ENCODE results near the gene SLC25A51. TPM values are rescaled to one million over a fixed set of nuclear protein-coding genes. Genes with fewer than 3 reads are reported as not detected.
"Not testable (repeated sequence)": the region's sequence is repeated elsewhere in the genome, so short reads cannot be mapped to it uniquely, and the experiment has no call there.

Gene SLC25A51
- total RNA-seq, 1 donor from 2014 or later: 24.5 TPM

DNA sequence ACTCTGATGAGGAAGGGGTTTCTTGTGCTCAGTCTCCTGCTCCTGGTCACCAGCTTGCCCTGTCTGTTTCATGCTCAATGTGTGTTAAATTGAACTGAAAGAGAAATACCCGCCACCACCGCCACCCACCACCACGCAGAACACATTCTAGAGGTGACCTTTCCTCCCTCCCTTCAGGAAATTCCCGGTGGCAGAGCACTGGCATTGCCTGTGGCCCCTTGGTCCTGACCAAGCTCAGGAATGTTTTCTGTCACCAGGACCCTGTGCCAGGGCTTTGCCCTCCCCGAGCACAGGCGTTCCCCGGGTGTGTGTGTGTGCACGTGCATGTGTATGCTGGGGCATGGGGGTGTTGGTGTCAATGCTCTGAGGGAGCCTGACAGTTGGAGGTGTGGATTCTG lies 10.2 kb upstream of the SLC25A51 start:
- Histone ChIP-seq H3K9me3 (no peaks in the 10 kb centered on the region), H3K4me1 (peaks cover 18% of the 10 kb centered on the region), H3K36me3 (no peaks in the 10 kb centered on the region), H3K4me3 (no peak overlapping the region), H3K27ac (no peak overlapping the region), H3K27me3 (no peaks in the 10 kb centered on the region)
- ATAC-seq (no peak), DNase-seq (peak; percentile 50)
- TF ChIP-seq, protein P1, sequence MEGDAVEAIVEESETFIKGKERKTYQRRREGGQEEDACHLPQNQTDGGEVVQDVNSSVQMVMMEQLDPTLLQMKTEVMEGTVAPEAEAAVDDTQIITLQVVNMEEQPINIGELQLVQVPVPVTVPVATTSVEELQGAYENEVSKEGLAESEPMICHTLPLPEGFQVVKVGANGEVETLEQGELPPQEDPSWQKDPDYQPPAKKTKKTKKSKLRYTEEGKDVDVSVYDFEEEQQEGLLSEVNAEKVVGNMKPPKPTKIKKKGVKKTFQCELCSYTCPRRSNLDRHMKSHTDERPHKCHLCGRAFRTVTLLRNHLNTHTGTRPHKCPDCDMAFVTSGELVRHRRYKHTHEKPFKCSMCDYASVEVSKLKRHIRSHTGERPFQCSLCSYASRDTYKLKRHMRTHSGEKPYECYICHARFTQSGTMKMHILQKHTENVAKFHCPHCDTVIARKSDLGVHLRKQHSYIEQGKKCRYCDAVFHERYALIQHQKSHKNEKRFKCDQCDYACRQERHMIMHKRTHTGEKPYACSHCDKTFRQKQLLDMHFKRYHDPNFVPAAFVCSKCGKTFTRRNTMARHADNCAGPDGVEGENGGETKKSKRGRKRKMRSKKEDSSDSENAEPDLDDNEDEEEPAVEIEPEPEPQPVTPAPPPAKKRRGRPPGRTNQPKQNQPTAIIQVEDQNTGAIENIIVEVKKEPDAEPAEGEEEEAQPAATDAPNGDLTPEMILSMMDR (IDR thresholded peaks at IDR 0.05): no peak
- intact Hi-C loops (cut with DNase I): loop anchor here (5.0 to 10.0 kb wide), 2 partner anchors 173 to 451 kb away; no protein-coding TSS in a partner anchor

DNA sequence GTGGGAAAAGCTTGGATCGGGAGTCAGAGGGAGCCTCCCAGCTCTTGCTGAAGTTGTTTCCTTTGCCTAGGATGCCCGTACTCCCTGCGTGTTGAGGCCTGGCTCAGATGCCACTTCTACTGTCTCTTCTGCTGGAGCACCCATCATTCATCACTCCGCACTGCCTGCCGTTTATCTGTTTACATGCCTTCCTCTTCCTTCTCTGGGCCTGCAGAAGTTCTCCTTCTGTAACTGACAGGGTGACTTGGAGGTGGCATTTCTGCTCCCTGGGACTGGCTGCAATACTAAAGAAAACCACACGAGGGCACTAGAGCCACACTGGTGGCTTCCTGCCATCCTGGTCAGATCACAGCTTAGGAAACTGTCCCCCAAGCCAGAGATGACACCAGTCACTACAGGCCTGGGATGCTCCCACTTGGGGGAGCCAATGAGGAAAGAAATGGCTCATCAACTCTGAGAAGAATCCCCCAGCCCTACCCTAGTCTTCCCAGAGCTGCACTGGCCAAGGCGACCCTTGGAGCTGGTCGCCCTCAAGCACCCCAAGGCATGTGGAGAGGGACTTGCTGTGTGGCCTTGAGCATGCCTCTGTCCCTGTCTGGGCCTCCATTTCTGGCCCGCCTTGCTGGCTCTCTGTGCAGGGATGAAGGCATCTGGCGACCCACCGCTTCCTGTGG lies 9.7 kb upstream of the SLC25A51 start:
- ATAC-seq: peak; percentile 89
- Histone ChIP-seq H3K4me3 (no peak overlapping the region), H3K27me3 (no peaks in the 10 kb centered on the region), H3K27ac (no peak overlapping the region), H3K36me3 (no peaks in the 10 kb centered on the region), H3K9me3 (no peaks in the 10 kb centered on the region), H3K4me1 (peaks cover 18% of the 10 kb centered on the region)
- intact Hi-C loops (cut with DNase I): loop anchor here (5.0 to 10.0 kb wide), 2 partner anchors 174 to 451 kb away; no protein-coding TSS in a partner anchor
- peak; percentile 82 for DNase-seq
- TF ChIP-seq, protein P1 (IDR thresholded peaks at IDR 0.05): peak; percentile 99

DNA sequence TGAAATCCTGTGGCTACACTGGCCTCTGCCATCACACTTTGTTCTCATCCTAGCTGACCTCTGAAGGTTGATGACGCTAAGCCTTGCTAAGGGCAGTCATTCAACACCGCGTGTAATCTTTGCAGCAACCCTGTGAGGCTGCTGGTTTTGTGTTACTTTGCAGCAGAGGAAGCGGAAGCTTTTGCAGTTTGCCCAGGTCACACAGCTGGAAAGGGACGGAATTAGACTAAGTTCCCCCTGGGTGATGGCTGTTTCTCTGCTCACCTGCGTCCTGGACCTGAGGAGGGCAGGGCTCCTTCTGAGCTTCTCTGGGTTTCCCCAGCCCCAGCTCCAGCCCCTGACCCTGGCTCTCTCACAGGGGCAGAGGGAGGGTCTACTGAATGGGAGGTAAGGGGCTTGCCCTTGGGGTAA lies 7.3 kb upstream of the SLC25A51 start:
- ATAC-seq: no peak
- no peak for DNase-seq
- TF ChIP-seq, protein P1 (IDR thresholded peaks at IDR 0.05): no peak
- no peak overlapping the region for H3K4me3 ChIP-seq
- no peaks in the 10 kb centered on the region for H3K27me3 ChIP-seq
- H3K9me3 ChIP-seq: no peaks in the 10 kb centered on the region
- H3K27ac ChIP-seq: no peak overlapping the region
- intact Hi-C loops (cut with DNase I): loop anchor here (5.0 to 10.0 kb wide), 2 partner anchors 176 to 454 kb away; no protein-coding TSS in a partner anchor
- peaks cover 10% of the 10 kb centered on the region for H3K4me1 ChIP-seq
- H3K36me3 ChIP-seq: no peaks in the 10 kb centered on the region

- H3K27me3 ChIP-seq: no peaks in the 10 kb centered on the region
- no peaks in the 10 kb centered on the region for H3K9me3 ChIP-seq
- TF ChIP-seq, protein P1 (IDR thresholded peaks at IDR 0.05): no peak
- H3K27ac ChIP-seq: no peak overlapping the region
- H3K4me3 ChIP-seq: no peak overlapping the region
- no peak for ATAC-seq
- intact Hi-C loops (cut with DNase I): loop anchor here (5.0 to 10.0 kb wide), 2 partner anchors 177 to 455 kb away; no protein-coding TSS in a partner anchor
- no peaks in the 10 kb centered on the region for H3K36me3 ChIP-seq
- peaks cover 5% of the 10 kb centered on the region for H3K4me1 ChIP-seq
- DNase-seq: no peak
Observed at GRCh38 chr9:37910271-37910670, 6.3 kb upstream of the SLC25A51 start.

- H3K27ac ChIP-seq: peak overlapping the region; percentile 38
- intact Hi-C loops (cut with DNase I): loop anchor here (5.0 to 10.0 kb wide), 2 partner anchors 177 to 455 kb away; no protein-coding TSS in a partner anchor
- not testable (repeated sequence) for H3K27me3 ChIP-seq, H3K9me3 ChIP-seq, H3K4me3 ChIP-seq, ATAC-seq, H3K4me1 ChIP-seq, H3K36me3 ChIP-seq, DNase-seq
Observed at GRCh38 chr9:37909836-37910235, 5.9 kb upstream of the SLC25A51 start.

DNA sequence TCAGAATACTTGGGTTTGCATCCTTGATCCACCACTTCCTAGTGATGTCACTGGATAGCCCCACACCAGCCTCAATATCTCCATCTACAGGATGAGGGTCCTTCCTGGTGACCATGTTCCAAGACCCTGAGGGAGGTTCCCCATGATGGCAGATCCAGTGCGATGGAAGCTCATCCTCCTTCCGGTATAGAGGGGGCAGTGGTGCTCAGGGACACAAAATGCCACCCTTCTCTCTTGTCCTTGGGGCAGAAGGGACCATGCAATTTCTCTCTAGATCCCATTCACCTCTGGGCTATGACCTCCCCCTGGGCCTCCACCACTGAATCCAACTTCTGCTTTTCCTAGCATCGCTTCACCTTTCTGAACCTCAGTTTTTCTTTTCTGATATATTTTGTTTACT lies 5.4 kb upstream of the SLC25A51 start:
- Histone ChIP-seq H3K9me3 (no peaks in the 10 kb centered on the region), H3K4me3 (no peak overlapping the region), H3K36me3 (no peaks in the 10 kb centered on the region), H3K27ac (peak overlapping the region; percentile 38), H3K27me3 (no peaks in the 10 kb centered on the region), H3K4me1 (peaks cover 13% of the 10 kb centered on the region)
- TF ChIP-seq, protein P1 (IDR thresholded peaks at IDR 0.05): no peak
- no peak for DNase-seq
- intact Hi-C loops (cut with DNase I): no loop called here
- no peak for ATAC-seq
